Measurements from ENCODE around the gene ZBTB18.

ZBTB18 gene

DNA sequence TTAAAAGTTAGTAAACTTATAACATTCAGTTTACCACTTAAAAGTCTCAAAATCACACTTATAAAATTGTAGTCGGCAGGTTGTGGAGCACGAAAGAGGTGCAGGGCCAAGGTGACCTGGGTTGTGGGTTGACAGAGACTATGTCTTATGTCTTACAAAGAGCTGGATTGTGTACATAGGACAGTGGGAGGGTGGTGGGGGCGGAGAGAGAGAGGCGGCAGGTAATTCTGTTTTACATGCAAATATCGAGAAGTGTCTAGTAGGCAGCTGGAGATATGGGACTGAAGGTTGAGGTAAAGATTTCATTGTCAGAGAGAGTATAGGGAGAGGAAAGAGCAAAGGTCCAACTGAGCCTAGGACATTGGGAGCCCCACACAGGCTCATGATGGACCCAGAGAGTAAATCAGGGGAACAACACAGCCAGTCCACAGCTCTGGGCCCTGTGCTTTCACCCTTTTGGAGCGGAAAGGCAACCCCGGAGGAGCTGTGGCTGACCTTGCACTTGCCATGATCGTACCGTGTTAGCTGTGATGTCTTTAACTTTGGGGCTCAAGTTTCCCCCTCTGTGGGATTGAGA, 28.1 kb upstream of the ZBTB18 start:
- no peak for TF ChIP-seq CTCF (conservative IDR thresholded peaks at IDR 0.05; ENCODE audit: low read depth, low read length)
- H3K4me3 ChIP-seq (ENCODE audit: low read length) = no peak overlapping the region
- no peak for DNase-seq (ENCODE audit: low read depth)

- no peak for DNase-seq (ENCODE audit: low read depth)
- H3K4me3 ChIP-seq (ENCODE audit: low read length) = no peak overlapping the region
- TF ChIP-seq CTCF (conservative IDR thresholded peaks at IDR 0.05; ENCODE audit: low read depth, low read length) = no peak
These were observed 23.5 kb upstream of the ZBTB18 start for GRCh38 chr1:244027491-244028145.

- no peak for DNase-seq (ENCODE audit: low read depth)
- H3K4me3 ChIP-seq (ENCODE audit: low read length) = no peak overlapping the region
- no peak for TF ChIP-seq CTCF (conservative IDR thresholded peaks at IDR 0.05; ENCODE audit: low read depth, low read length)
These were observed 22.4 kb upstream of the ZBTB18 start for GRCh38 chr1:244028701-244029100.

DNA sequence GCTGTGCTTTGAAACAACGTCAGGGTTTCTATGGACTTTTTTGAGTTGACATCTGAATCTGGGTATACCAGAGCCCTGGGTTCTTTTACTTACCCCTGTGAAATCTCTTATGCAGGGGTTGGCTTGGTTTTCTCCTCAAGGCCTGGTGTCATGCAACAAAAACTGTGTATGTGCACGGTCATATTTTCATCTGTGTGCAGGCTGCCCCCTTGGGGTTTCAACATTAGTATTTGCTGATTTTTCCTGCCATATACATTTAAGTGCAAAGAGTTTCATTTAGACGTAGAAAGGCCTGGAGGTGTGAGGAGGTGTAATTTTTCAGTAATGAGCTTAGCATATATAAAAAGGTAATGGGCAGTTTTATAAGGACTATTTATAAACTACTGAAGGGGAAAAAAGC, 22.0 kb upstream of the ZBTB18 start:
- no peak for TF ChIP-seq CTCF (conservative IDR thresholded peaks at IDR 0.05; ENCODE audit: low read depth, low read length)
- DNase-seq (ENCODE audit: low read depth) = no peak
- H3K4me3 ChIP-seq (ENCODE audit: low read length) = no peak overlapping the region

GRCh38 chr1:244030481-244031040, 20.5 kb upstream of the ZBTB18 start:
- no peak for TF ChIP-seq CTCF (conservative IDR thresholded peaks at IDR 0.05; ENCODE audit: low read depth, low read length)
- DNase-seq (ENCODE audit: low read depth) = no peak
- no peak overlapping the region for H3K4me3 ChIP-seq (ENCODE audit: low read length)

DNA sequence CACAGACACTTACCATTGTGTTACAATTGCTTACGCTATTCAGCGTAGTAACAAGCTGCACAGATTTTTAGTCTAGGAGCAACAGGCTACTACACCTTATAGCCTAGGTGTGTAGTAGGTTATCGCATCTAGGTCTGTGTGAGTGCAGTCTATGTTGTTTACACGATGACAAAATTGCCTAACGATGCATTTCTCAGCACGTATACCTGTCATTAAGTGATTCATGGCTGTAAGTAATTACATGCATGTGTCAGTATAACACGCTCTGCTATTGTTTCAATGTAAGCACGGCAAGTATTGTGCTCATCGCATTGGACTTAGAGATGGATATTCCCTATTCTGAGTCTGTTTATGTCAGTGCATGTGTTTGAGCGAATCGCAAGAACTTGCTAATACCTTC, 15.7 kb upstream of the ZBTB18 start:
- no peak for TF ChIP-seq CTCF (conservative IDR thresholded peaks at IDR 0.05; ENCODE audit: low read depth, low read length)
- no peak overlapping the region for H3K4me3 ChIP-seq (ENCODE audit: low read length)
- DNase-seq (ENCODE audit: low read depth) = no peak

GRCh38 chr1:244037252-244037651, 13.8 kb upstream of the ZBTB18 start:
- no peak for DNase-seq (ENCODE audit: low read depth)
- no peak for TF ChIP-seq CTCF (conservative IDR thresholded peaks at IDR 0.05; ENCODE audit: low read depth, low read length)
- no peak overlapping the region for H3K4me3 ChIP-seq (ENCODE audit: low read length)
